ENCODE measurements around the gene TM4SF4. TPM values are rescaled to one million over a fixed set of nuclear protein-coding genes. Genes with fewer than 3 reads are reported as not detected.

TM4SF4 gene
- total and polyA plus RNA-seq, 8 donors, result 18.9 to 411 (median 45.8) TPM

- 42 to 43% methylated on average over 3 of the region's 3 CpGs for WGBS, 2 donors
- Histone ChIP-seq H3K4me3 (no peak overlapping the region), H3K27me3 (no peaks in the 10 kb centered on the region), H3K27ac (no peak overlapping the region), H3K4me1 (peaks cover 0 to 5% (median 4%) of the 10 kb centered on the region in 3 donors), H3K9me3 (no peaks in the 10 kb centered on the region), H3K36me3 (no peaks in the 10 kb centered on the region)
- DNase-seq (no peak), FAIRE-seq (no peak), ATAC-seq (peak in 2 of 4 donors; percentile 39 to 42)
- intact Hi-C loops (cut with DNase I), result no loop called here
- no peak for TF ChIP-seq CTCF (IDR thresholded peaks at IDR 0.05)
Measured at GRCh38 chr3:149448331-149448831, 26.1 kb upstream of the TM4SF4 start.

GRCh38 chr3:149449182-149449581 lies 25.3 kb upstream of the TM4SF4 start:
- no peak overlapping the region for H3K27ac ChIP-seq
- TF ChIP-seq CTCF (IDR thresholded peaks at IDR 0.05), result no peak
- no peak overlapping the region for H3K4me3 ChIP-seq
- intact Hi-C loops (cut with DNase I), result no loop called here
- no peaks in the 10 kb centered on the region for H3K4me1 ChIP-seq
- no peaks in the 10 kb centered on the region for H3K9me3 ChIP-seq
- DNase-seq, result no peak
- no peak for ATAC-seq
- FAIRE-seq, result no peak
- H3K27me3 ChIP-seq, result no peaks in the 10 kb centered on the region
- no peaks in the 10 kb centered on the region for H3K36me3 ChIP-seq
- 59% methylated on average over 3 of the region's 3 CpGs for WGBS, 2 donors

- H3K4me1 ChIP-seq, result no peaks in the 10 kb centered on the region
- ATAC-seq (peak in 2 of 4 donors; percentile 38 to 50), DNase-seq (no peak), FAIRE-seq (no peak)
- intact Hi-C loops (cut with DNase I), result no loop called here
- H3K27ac ChIP-seq, result no peak overlapping the region
- no peaks in the 10 kb centered on the region for H3K9me3 ChIP-seq
- H3K27me3 ChIP-seq, result no peaks in the 10 kb centered on the region
- H3K36me3 ChIP-seq, result no peaks in the 10 kb centered on the region
- TF ChIP-seq CTCF (IDR thresholded peaks at IDR 0.05), result no peak
- no peak overlapping the region for H3K4me3 ChIP-seq
- WGBS, 2 donors, result 61 to 65% methylated on average over 4 of the region's 4 CpGs
Measured at GRCh38 chr3:149449799-149450198, 24.7 kb upstream of the TM4SF4 start.

GRCh38 chr3:149450281-149450680 lies 24.2 kb upstream of the TM4SF4 start:
- intact Hi-C loops (cut with DNase I), result no loop called here
- ATAC-seq, result no peak
- Histone ChIP-seq H3K9me3 (no peaks in the 10 kb centered on the region), H3K27ac (no peak overlapping the region), H3K4me3 (no peak overlapping the region), H3K27me3 (no peaks in the 10 kb centered on the region), H3K36me3 (no peaks in the 10 kb centered on the region), H3K4me1 (no peaks in the 10 kb centered on the region)
- 89 to 91% methylated on average over 2 of the region's 2 CpGs for WGBS, 2 donors
- no peak for TF ChIP-seq CTCF (IDR thresholded peaks at IDR 0.05)
- DNase-seq, result no peak
- FAIRE-seq, result no peak

GRCh38 chr3:149452036-149452435 lies 22.5 kb upstream of the TM4SF4 start:
- WGBS, 2 donors, result 85 to 90% methylated on average over 3 of the region's 3 CpGs
- intact Hi-C loops (cut with DNase I), result no loop called here
- DNase-seq (no peak), ATAC-seq (no peak), FAIRE-seq (no peak)
- TF ChIP-seq CTCF (IDR thresholded peaks at IDR 0.05), result no peak
- Histone ChIP-seq H3K27ac (no peak overlapping the region), H3K4me1 (no peaks in the 10 kb centered on the region), H3K27me3 (no peaks in the 10 kb centered on the region), H3K9me3 (no peaks in the 10 kb centered on the region), H3K36me3 (no peaks in the 10 kb centered on the region), H3K4me3 (no peak overlapping the region)

All from pancreas (tissue), 10 donors.